ENCODE data around the gene TUBA4A.

GRCh38 chr2:219291394-219291793 lies 37.7 kb upstream of the TUBA4A start:
- TF ChIP-seq CTCF (IDR thresholded peaks at IDR 0.05): no peak
- no peak for TF ChIP-seq POLR2A (IDR thresholded peaks at IDR 0.05)
- TF ChIP-seq POLR2AphosphoS5 (IDR thresholded peaks at IDR 0.05): no peak

All from gastroesophageal sphincter (tissue), 3 donors.